Measurements from ENCODE around the gene DUSP6. TPM values are rescaled to one million over a fixed set of nuclear protein-coding genes. Genes with fewer than 3 reads are reported as not detected.
"Not testable (repeated sequence)": the region's sequence is repeated elsewhere in the genome, so short reads cannot be mapped to it uniquely, and the experiment has no call there.

DUSP6 gene
- total RNA-seq, 1 experiment from 2014 or later = 24.4 TPM

- DNase-seq (ENCODE audit: low read depth) = no peak
- in situ Hi-C loops (cut with HindIII; ENCODE audit: low pct_unique_long_range_greater_than_20kb, low sequenced_read_pairs) = no loop called here
Measured at GRCh38 chr12:89344043-89344861, 8.0 kb downstream of the DUSP6 start.

- in situ Hi-C loops (cut with HindIII; ENCODE audit: low pct_unique_long_range_greater_than_20kb, low sequenced_read_pairs) = no loop called here
Measured at GRCh38 chr12:89343127-89343526, 9.2 kb downstream of the DUSP6 start.

GRCh38 chr12:89340861-89341260 lies 11.4 kb downstream of the DUSP6 start:
- in situ Hi-C loops (cut with HindIII; ENCODE audit: low pct_unique_long_range_greater_than_20kb, low sequenced_read_pairs) = no loop called here
- no peak for DNase-seq (ENCODE audit: low read depth)

More at GRCh38 chr12:89343127-89343526, 9.2 kb downstream of the DUSP6 start:
- no peak for DNase-seq (ENCODE audit: low read depth)

- in situ Hi-C loops (cut with HindIII; ENCODE audit: low pct_unique_long_range_greater_than_20kb, low sequenced_read_pairs) = no loop called here
- DNase-seq (ENCODE audit: low read depth) = no peak
Measured at GRCh38 chr12:89339526-89339925, 12.8 kb downstream of the DUSP6 start.

GRCh38 chr12:89337136-89337535 lies 15.2 kb downstream of the DUSP6 start:
- DNase-seq (ENCODE audit: low read depth); in situ Hi-C loops (cut with HindIII; ENCODE audit: low pct_unique_long_range_greater_than_20kb, low sequenced_read_pairs): not testable (repeated sequence)

GRCh38 chr12:89335452-89336244 lies 16.7 kb downstream of the DUSP6 start:
- DNase-seq (ENCODE audit: low read depth) = no peak
- in situ Hi-C loops (cut with HindIII; ENCODE audit: low pct_unique_long_range_greater_than_20kb, low sequenced_read_pairs) = no loop called here

GRCh38 chr12:89334548-89335169 lies 17.6 kb downstream of the DUSP6 start:
- DNase-seq (ENCODE audit: low read depth) = no peak
- in situ Hi-C loops (cut with HindIII; ENCODE audit: low pct_unique_long_range_greater_than_20kb, low sequenced_read_pairs) = no loop called here

- DNase-seq (ENCODE audit: low read depth) = no peak
- in situ Hi-C loops (cut with HindIII; ENCODE audit: low pct_unique_long_range_greater_than_20kb, low sequenced_read_pairs) = no loop called here
Measured at GRCh38 chr12:89333564-89334252, 18.6 kb downstream of the DUSP6 start.

GRCh38 chr12:89328151-89329030 lies 23.9 kb downstream of the DUSP6 start:
- DNase-seq (ENCODE audit: low read depth) = no peak

GRCh38 chr12:89327486-89328094 lies 24.7 kb downstream of the DUSP6 start:
- no peak for DNase-seq (ENCODE audit: low read depth)
- in situ Hi-C loops (cut with HindIII; ENCODE audit: low pct_unique_long_range_greater_than_20kb, low sequenced_read_pairs) = no loop called here

More at GRCh38 chr12:89328151-89329030, 23.9 kb downstream of the DUSP6 start:
- in situ Hi-C loops (cut with HindIII; ENCODE audit: low pct_unique_long_range_greater_than_20kb, low sequenced_read_pairs) = no loop called here

GRCh38 chr12:89326239-89327040 lies 25.9 kb downstream of the DUSP6 start:
- no peak for DNase-seq (ENCODE audit: low read depth)
- in situ Hi-C loops (cut with HindIII; ENCODE audit: low pct_unique_long_range_greater_than_20kb, low sequenced_read_pairs) = no loop called here

- DNase-seq (ENCODE audit: low read depth) = no peak
- in situ Hi-C loops (cut with HindIII; ENCODE audit: low pct_unique_long_range_greater_than_20kb, low sequenced_read_pairs) = no loop called here
Measured at GRCh38 chr12:89325495-89325894, 26.8 kb downstream of the DUSP6 start.

GRCh38 chr12:89324437-89324836 lies 27.9 kb downstream of the DUSP6 start:
- in situ Hi-C loops (cut with HindIII; ENCODE audit: low pct_unique_long_range_greater_than_20kb, low sequenced_read_pairs) = no loop called here
- no peak for DNase-seq (ENCODE audit: low read depth)

GRCh38 chr12:89323568-89324218 lies 28.6 kb downstream of the DUSP6 start:
- DNase-seq (ENCODE audit: low read depth) = no peak
- in situ Hi-C loops (cut with HindIII; ENCODE audit: low pct_unique_long_range_greater_than_20kb, low sequenced_read_pairs) = no loop called here

GRCh38 chr12:89320735-89321134 lies 31.6 kb downstream of the DUSP6 start:
- no peak for DNase-seq (ENCODE audit: low read depth)
- in situ Hi-C loops (cut with HindIII; ENCODE audit: low pct_unique_long_range_greater_than_20kb, low sequenced_read_pairs) = no loop called here

- DNase-seq (ENCODE audit: low read depth) = no peak
Measured at GRCh38 chr12:89319606-89320005, 32.7 kb downstream of the DUSP6 start.

More at GRCh38 chr12:89319606-89320005, 32.7 kb downstream of the DUSP6 start:
- in situ Hi-C loops (cut with HindIII; ENCODE audit: low pct_unique_long_range_greater_than_20kb, low sequenced_read_pairs) = no loop called here
